Measurements from ENCODE around the gene AIFM2. TPM values are rescaled to one million over a fixed set of nuclear protein-coding genes. Genes with fewer than 3 reads are reported as not detected.

Gene AIFM2
- total and polyA plus RNA-seq, 10 of the 15 experiments (the other 5 are each of a cell fraction or from before 2014, with no cell fraction given) = 4.5 to 30.8 (median 15.6) TPM

DNA sequence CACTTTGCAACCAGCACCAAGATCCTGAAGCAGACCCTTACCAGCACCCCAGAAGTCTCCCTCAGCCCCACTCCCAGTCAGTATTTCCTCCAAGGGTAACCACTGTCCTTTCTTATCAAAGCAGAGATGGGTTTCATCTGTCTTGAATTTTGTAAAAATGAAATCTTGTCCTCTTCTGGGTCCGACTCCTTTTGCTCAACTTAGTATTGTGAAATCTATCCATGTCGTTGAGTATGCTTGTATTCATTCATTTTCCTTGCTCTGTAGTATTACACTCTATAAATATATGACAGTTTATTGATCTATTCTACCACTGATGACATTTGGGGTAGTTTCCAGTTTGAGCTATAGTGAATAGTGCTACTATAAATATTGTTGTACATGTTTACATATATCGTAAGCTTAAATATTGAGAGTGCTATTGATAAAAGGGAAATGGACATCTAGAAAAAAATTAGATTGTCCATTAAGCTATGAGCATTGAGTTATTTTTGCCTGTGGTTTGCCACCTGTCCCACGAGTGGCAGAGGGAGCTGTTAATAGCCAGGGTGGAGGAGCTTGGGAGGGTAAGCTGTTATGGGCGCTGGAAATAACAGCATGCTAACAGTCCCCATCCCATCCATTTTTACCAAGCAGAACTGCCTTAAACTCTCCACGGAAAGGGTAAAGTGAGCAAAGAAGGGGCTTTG is 36.5 kb downstream of the AIFM2 start:
- SMC1A ChIA-PET (ENCODE audit: uncharacterized antibody, unreplicated experiment) = interaction anchor here (0.6 to 3.2 kb wide), 6 partner anchors 11 to 360 kb away, joined by 3 to 14 read pairs (median 4); no protein-coding TSS in a partner anchor
- Histone ChIP-seq H3K4me2 (ENCODE audit: control insufficient read depth, insufficient read depth) (no peak overlapping the region), H3K4me1 (ENCODE audit: control insufficient read depth, insufficient read depth, low read length) (peaks cover 7% of the 10 kb centered on the region; the same call in 1 of the 2 replicates), H2AFZ (ENCODE audit: control insufficient read depth, low read depth, low read length) (no peak overlapping the region), H3K27me3 (replicated peaks in 1 of 2; ENCODE audit: control insufficient read depth in 2 of 2, insufficient read depth in 2 of 2, low read length in 1 of 2) (no peaks in the 10 kb centered on the region; a peak in 1 of 4 replicates), H3K36me3 (ENCODE audit: control insufficient read depth in 2 of 2, insufficient read depth in 2 of 2, low read length in 1 of 2) (no peaks in the 10 kb centered on the region), H3K9ac (ENCODE audit: control insufficient read depth, insufficient read depth, low read length) (no peak overlapping the region), H3K27ac (ENCODE audit: control insufficient read depth, insufficient read depth) (no peak overlapping the region), H3K4me3 (no peak overlapping the region), H3K9me3 (replicated peaks; ENCODE audit: control insufficient read depth, insufficient read depth, low read length) (no peaks in the 10 kb centered on the region), H4K20me1 (ENCODE audit: control insufficient read depth, insufficient read depth) (no peaks in the 10 kb centered on the region), H3K79me2 (ENCODE audit: control insufficient read depth, insufficient read depth, low read length) (no peaks in the 10 kb centered on the region)
- in situ Hi-C loops (cut with MboI) = no loop called here
- ATAC-seq (no peak), FAIRE-seq (no peak), DNase-seq (ENCODE audit: low read depth, low spot score) (no peak)
- RAD21 ChIA-PET (ENCODE audit: unreplicated experiment) = interaction anchor here (0.9 to 1.1 kb wide), 3 partner anchors 9 to 268 kb away, joined by 3 read pairs; no protein-coding TSS in a partner anchor
- CTCF ChIA-PET = interaction anchor here (0.5 to 5.8 kb wide), 9 partner anchors 8 to 138 kb away, joined by 3 to 58 read pairs (median 4); partner anchors contain the start of gene TYSND1
- POLR2A ChIA-PET = interaction anchor here (0.5 kb wide), 1 partner anchor 715 kb away, joined by 4 read pairs; no protein-coding TSS in a partner anchor
- intact Hi-C loops (cut with micrococcal nuclease; ENCODE audit: unreplicated experiment) = no loop called here
- TF ChIP-seq, protein P1, sequence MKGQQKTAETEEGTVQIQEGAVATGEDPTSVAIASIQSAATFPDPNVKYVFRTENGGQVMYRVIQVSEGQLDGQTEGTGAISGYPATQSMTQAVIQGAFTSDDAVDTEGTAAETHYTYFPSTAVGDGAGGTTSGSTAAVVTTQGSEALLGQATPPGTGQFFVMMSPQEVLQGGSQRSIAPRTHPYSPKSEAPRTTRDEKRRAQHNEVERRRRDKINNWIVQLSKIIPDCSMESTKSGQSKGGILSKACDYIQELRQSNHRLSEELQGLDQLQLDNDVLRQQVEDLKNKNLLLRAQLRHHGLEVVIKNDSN (IDR thresholded peaks at IDR 0.05; ENCODE audit: borderline replicate concordance, extremely low read length, insufficient read depth, low read depth, low read length) = no peak
- TF ChIP-seq, protein P2, sequence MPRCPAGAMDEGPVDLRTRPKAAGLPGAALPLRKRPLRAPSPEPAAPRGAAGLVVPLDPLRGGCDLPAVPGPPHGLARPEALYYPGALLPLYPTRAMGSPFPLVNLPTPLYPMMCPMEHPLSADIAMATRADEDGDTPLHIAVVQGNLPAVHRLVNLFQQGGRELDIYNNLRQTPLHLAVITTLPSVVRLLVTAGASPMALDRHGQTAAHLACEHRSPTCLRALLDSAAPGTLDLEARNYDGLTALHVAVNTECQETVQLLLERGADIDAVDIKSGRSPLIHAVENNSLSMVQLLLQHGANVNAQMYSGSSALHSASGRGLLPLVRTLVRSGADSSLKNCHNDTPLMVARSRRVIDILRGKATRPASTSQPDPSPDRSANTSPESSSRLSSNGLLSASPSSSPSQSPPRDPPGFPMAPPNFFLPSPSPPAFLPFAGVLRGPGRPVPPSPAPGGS (IDR thresholded peaks at IDR 0.05; ENCODE audit: borderline replicate concordance, insufficient read depth, low read depth, low read length, poor library complexity, severe bottlenecking) = no peak
- TF ChIP-seq ZNF274 (IDR thresholded peaks at IDR 0.05; ENCODE audit: insufficient read depth, insufficient read length) = no peak
- no peak for TF ChIP-seq RCOR1 (conservative IDR thresholded peaks at IDR 0.05; ENCODE audit: low read depth, low read length)
- TF ChIP-seq, protein P3, sequence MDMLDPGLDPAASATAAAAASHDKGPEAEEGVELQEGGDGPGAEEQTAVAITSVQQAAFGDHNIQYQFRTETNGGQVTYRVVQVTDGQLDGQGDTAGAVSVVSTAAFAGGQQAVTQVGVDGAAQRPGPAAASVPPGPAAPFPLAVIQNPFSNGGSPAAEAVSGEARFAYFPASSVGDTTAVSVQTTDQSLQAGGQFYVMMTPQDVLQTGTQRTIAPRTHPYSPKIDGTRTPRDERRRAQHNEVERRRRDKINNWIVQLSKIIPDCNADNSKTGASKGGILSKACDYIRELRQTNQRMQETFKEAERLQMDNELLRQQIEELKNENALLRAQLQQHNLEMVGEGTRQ (IDR thresholded peaks at IDR 0.05; ENCODE audit: borderline replicate concordance, low read depth, low read length) = no peak
- 34% methylated on average over 6 of the region's 6 CpGs for WGBS (ENCODE audit: insufficient coverage, insufficient replicate concordance, low lambda C conversion rate, missing lambda C conversion rate)
- BruUV-seq (replicated peaks) = no TSS peak

Data from GM12878 (cell line).